ENCODE data around the gene ZNF462.

ZNF462 gene

DNA sequence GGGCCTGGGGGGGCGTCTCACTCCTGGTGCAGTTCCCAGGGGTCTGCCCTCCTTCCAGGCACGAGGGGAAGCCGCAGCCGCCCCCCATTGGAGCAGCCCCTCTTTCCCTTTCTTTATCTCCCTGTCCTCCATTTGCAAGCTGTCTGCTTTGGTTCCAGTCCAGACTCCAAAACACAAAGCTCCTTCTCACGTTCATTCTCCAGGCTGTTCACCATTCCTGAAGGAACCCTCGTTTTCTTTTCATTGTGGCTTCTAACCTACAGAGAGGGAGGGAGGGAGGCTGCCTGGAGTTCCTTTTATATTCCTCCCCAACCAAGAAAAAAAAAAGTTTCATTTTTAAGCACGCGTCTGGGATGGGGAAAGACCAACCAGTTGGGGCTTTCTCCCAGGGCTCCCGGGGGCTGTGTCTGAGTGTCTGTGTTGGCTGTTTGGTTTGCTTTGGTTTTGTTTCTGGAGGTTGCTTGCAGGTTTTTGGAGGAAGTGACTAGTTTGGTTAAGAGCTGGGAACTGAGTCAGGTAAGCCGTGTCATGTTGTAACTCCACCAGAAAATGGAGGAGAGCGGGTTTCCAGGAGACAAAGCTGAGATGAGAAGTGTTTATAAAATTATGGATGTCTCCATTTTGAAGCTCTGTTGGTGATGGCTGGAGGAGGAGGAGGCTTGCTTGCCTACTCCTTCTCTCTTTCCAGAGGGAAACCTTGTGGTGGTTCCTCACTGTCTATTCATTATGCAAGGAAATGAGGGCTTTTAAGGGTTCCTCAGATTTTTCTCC is 1.6 kb downstream of the ZNF462 start:
- Histone ChIP-seq H3K9me3 (ENCODE audit: control extremely low read depth in 1 of 5, control insufficient read depth in 4 of 5, insufficient read depth in 2 of 5, low read depth in 1 of 5, low read length in 4 of 5) (no peaks in the 10 kb centered on the region), H3K27ac (ENCODE audit: insufficient read depth in 1 of 2, low read depth in 1 of 2, low read length in 2 of 2, poor library complexity in 1 of 2, severe bottlenecking in 2 of 2) (no peak overlapping the region), H3K27me3 (replicated peaks in 2 of 5; ENCODE audit: control insufficient read depth in 4 of 5, insufficient read depth in 5 of 5, low read length in 4 of 5) (peaks cover 3 to 26% (median 23%) of the 10 kb centered on the region in 5 experiments), H3K4me1 (ENCODE audit: control extremely low read depth in 1 of 4, control insufficient read depth in 4 of 4, insufficient read depth in 4 of 4, low read length in 3 of 4) (peaks cover 0 to 51% (median 37%) of the 10 kb centered on the region in 4 experiments), H3K4me3 (ENCODE audit: control insufficient read depth in 1 of 7, extremely low read depth in 1 of 7, insufficient read depth in 4 of 7, low read depth in 2 of 7, low read length in 6 of 7) (peak overlapping the region; percentile 71 to 97 (median 85)), H3K36me3 (ENCODE audit: control insufficient read depth in 4 of 4, insufficient read depth in 4 of 4, low read length in 3 of 4) (no peaks in the 10 kb centered on the region)
- peak in 2 of 3 donors; percentile 28 to 52 for DNase-seq
- WGBS (ENCODE audit: insufficient coverage), result 31% methylated on average over 4 of the region's 11 CpGs
- ChIA-PET CTCF (interaction anchor here (0.9 to 1.5 kb wide), 2 partner anchors 967 to 983 kb away, joined by 5 read pairs; no protein-coding TSS in a partner anchor), POLR2A (interaction anchor here (0.6 kb wide), 1 partner anchor 216 kb away, joined by 3 read pairs; no protein-coding TSS in a partner anchor)

DNA sequence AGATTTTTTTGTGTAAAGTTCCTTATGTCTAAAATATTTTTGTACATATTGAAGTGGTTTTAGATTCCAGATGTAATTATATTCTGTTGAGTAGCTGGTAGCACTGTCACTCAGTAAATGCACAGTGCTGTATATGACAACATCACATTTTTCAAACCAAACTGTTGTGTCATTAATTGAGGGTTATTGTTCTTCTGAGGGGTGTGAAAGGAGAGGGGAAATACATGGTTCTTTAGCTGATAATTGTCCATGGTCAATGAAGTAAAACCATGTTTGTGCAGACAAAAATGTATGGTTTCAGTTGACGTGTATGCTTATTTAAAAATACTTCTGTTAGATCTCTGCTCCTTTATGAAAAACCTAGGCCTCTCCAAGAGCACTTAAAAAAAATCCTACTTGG is 3.3 kb downstream of the ZNF462 start:
- CTCF ChIA-PET, result no interaction called here
- DNase-seq, result no peak
- POLR2A ChIA-PET, result no interaction called here
- Histone ChIP-seq H3K9me3 (ENCODE audit: control extremely low read depth in 1 of 5, control insufficient read depth in 4 of 5, insufficient read depth in 2 of 5, low read depth in 1 of 5, low read length in 4 of 5) (no peaks in the 10 kb centered on the region), H3K4me3 (ENCODE audit: control insufficient read depth in 1 of 7, extremely low read depth in 1 of 7, insufficient read depth in 4 of 7, low read depth in 2 of 7, low read length in 6 of 7) (no peak overlapping the region), H3K4me1 (ENCODE audit: control extremely low read depth in 1 of 4, control insufficient read depth in 4 of 4, insufficient read depth in 4 of 4, low read length in 3 of 4) (peaks cover 0 to 34% (median 21%) of the 10 kb centered on the region in 4 experiments), H3K27me3 (replicated peaks in 2 of 5; ENCODE audit: control insufficient read depth in 4 of 5, insufficient read depth in 5 of 5, low read length in 4 of 5) (peaks cover 0 to 9% (median 7%) of the 10 kb centered on the region in 5 experiments), H3K27ac (ENCODE audit: insufficient read depth in 1 of 2, low read depth in 1 of 2, low read length in 2 of 2, poor library complexity in 1 of 2, severe bottlenecking in 2 of 2) (no peak overlapping the region), H3K36me3 (ENCODE audit: control insufficient read depth in 4 of 4, insufficient read depth in 4 of 4, low read length in 3 of 4) (no peaks in the 10 kb centered on the region)
- WGBS (ENCODE audit: insufficient coverage), result no CpG with 5 or more reads among the region's 1 CpG

DNA sequence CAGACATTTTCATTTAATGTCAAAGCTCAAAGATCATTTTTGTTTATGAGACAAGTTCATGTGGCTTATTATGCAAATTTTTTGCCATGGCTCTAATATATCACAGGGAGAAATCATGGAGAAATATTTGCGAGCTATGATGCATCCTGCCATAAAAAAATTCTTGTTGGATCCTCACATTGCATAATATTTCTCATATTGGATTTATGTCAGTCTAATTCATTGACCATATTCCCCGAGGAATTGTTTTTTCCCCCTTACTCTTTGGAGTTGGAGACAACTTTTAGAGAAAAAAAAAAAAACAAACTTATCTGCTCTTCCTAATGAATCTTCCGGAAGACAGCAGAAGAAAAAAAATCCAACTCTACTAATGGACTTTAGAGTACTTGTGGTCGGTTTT is 4.3 kb downstream of the ZNF462 start:
- no peaks in the 10 kb centered on the region for H3K9me3 ChIP-seq (ENCODE audit: control extremely low read depth in 1 of 5, control insufficient read depth in 4 of 5, insufficient read depth in 2 of 5, low read depth in 1 of 5, low read length in 4 of 5)
- H3K27me3 ChIP-seq (replicated peaks in 2 of 5; ENCODE audit: control insufficient read depth in 4 of 5, insufficient read depth in 5 of 5, low read length in 4 of 5), result peaks cover 0 to 4% (median 0%) of the 10 kb centered on the region in 5 experiments
- 100% methylated on average over 3 of the region's 4 CpGs for WGBS (ENCODE audit: insufficient coverage)
- H3K4me3 ChIP-seq (ENCODE audit: control insufficient read depth in 1 of 7, extremely low read depth in 1 of 7, insufficient read depth in 4 of 7, low read depth in 2 of 7, low read length in 6 of 7), result no peak overlapping the region
- POLR2A ChIA-PET, result no interaction called here
- no peak overlapping the region for H3K27ac ChIP-seq (ENCODE audit: insufficient read depth in 1 of 2, low read depth in 1 of 2, low read length in 2 of 2, poor library complexity in 1 of 2, severe bottlenecking in 2 of 2)
- no peak for DNase-seq
- H3K4me1 ChIP-seq (ENCODE audit: control extremely low read depth in 1 of 4, control insufficient read depth in 4 of 4, insufficient read depth in 4 of 4, low read length in 3 of 4), result peaks cover 0 to 23% (median 11%) of the 10 kb centered on the region in 4 experiments
- no peaks in the 10 kb centered on the region for H3K36me3 ChIP-seq (ENCODE audit: control insufficient read depth in 4 of 4, insufficient read depth in 4 of 4, low read length in 3 of 4)
- CTCF ChIA-PET, result no interaction called here

DNA sequence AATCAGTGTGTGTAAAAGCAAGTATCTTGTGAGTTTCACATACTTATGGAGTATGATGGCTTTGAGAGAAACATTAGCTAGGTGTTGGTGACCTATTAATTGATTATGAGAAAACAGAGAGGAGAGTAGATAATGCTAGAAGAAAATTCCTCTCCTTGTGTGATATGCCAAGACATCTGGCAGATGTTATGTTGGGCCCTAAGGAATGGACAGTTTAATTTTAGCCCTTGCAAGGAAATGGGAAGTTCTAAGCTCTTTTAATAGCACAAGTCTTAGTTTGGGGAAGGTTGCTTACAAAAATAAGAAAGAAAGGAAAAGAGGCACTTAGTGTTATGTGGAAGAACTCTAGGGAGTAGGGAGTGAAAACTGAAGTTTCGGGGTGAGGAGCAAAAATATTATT is 5.1 kb downstream of the ZNF462 start:
- no peak for DNase-seq
- H3K4me3 ChIP-seq (ENCODE audit: control insufficient read depth in 1 of 7, extremely low read depth in 1 of 7, insufficient read depth in 4 of 7, low read depth in 2 of 7, low read length in 6 of 7), result no peak overlapping the region
- no CpG with 5 or more reads among the region's 1 CpG for WGBS (ENCODE audit: insufficient coverage)
- POLR2A ChIA-PET, result no interaction called here
- peaks cover 0 to 15% (median 5%) of the 10 kb centered on the region in 4 experiments for H3K4me1 ChIP-seq (ENCODE audit: control extremely low read depth in 1 of 4, control insufficient read depth in 4 of 4, insufficient read depth in 4 of 4, low read length in 3 of 4)
- H3K9me3 ChIP-seq (ENCODE audit: control extremely low read depth in 1 of 5, control insufficient read depth in 4 of 5, insufficient read depth in 2 of 5, low read depth in 1 of 5, low read length in 4 of 5), result no peaks in the 10 kb centered on the region
- no peak overlapping the region for H3K27ac ChIP-seq (ENCODE audit: insufficient read depth in 1 of 2, low read depth in 1 of 2, low read length in 2 of 2, poor library complexity in 1 of 2, severe bottlenecking in 2 of 2)
- peaks cover 0 to 4% (median 0%) of the 10 kb centered on the region in 5 experiments for H3K27me3 ChIP-seq (replicated peaks in 2 of 5; ENCODE audit: control insufficient read depth in 4 of 5, insufficient read depth in 5 of 5, low read length in 4 of 5)
- no peaks in the 10 kb centered on the region for H3K36me3 ChIP-seq (ENCODE audit: control insufficient read depth in 4 of 4, insufficient read depth in 4 of 4, low read length in 3 of 4)
- CTCF ChIA-PET, result no interaction called here

DNA sequence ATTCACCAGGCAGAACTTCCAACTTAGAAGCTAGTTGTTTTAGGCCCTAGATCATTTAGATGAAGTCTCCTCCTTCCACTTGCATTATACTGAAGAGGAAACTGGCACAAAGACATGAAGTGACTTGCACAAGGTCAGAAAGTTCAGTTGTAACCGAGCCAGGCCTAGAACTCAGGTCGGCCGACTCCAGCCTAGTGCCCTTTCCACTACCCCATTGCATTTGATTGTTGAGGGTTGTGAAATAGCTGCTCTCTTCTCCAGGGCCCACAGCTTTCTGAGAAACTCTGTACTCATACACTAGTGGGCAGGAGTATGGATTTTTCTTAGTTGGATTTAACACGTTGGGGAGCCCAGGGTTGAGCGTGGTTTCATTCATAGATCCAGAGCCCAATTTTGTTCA is 5.6 kb downstream of the ZNF462 start:
- Histone ChIP-seq H3K4me1 (ENCODE audit: control extremely low read depth in 1 of 4, control insufficient read depth in 4 of 4, insufficient read depth in 4 of 4, low read length in 3 of 4) (peaks cover 0 to 11% (median 5%) of the 10 kb centered on the region in 4 experiments), H3K9me3 (ENCODE audit: control extremely low read depth in 1 of 5, control insufficient read depth in 4 of 5, insufficient read depth in 2 of 5, low read depth in 1 of 5, low read length in 4 of 5) (no peaks in the 10 kb centered on the region), H3K4me3 (ENCODE audit: control insufficient read depth in 1 of 7, extremely low read depth in 1 of 7, insufficient read depth in 4 of 7, low read depth in 2 of 7, low read length in 6 of 7) (no peak overlapping the region), H3K36me3 (ENCODE audit: control insufficient read depth in 4 of 4, insufficient read depth in 4 of 4, low read length in 3 of 4) (no peaks in the 10 kb centered on the region), H3K27ac (ENCODE audit: insufficient read depth in 1 of 2, low read depth in 1 of 2, low read length in 2 of 2, poor library complexity in 1 of 2, severe bottlenecking in 2 of 2) (no peak overlapping the region), H3K27me3 (replicated peaks in 2 of 5; ENCODE audit: control insufficient read depth in 4 of 5, insufficient read depth in 5 of 5, low read length in 4 of 5) (peaks cover 0 to 4% (median 0%) of the 10 kb centered on the region in 5 experiments)
- no peak for DNase-seq
- POLR2A ChIA-PET, result no interaction called here
- CTCF ChIA-PET, result no interaction called here
- WGBS (ENCODE audit: insufficient coverage), result 96% methylated on average over 3 of the region's 5 CpGs

DNA sequence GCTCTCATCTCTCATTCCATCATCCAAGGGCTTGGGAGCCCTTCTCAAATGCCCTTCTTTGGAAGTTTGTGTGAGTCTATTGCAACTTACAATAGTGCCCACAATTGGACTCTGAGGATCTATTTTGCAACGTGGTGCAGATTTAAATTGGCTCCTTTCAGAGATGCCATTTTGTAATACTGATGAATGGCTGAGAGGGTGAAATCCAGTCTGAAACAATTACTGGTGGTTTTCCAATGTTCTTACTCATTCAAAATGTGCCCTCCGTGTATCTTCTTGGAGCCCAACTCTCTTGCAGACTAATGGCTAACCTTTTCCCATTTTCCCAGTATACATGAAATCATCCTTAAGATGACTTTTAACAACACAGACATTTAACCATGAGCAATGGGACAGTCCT is 6.1 kb downstream of the ZNF462 start:
- H3K4me1 ChIP-seq (ENCODE audit: control extremely low read depth in 1 of 4, control insufficient read depth in 4 of 4, insufficient read depth in 4 of 4, low read length in 3 of 4), result peaks cover 0 to 8% (median 4%) of the 10 kb centered on the region in 4 experiments
- H3K27ac ChIP-seq (ENCODE audit: insufficient read depth in 1 of 2, low read depth in 1 of 2, low read length in 2 of 2, poor library complexity in 1 of 2, severe bottlenecking in 2 of 2), result no peak overlapping the region
- POLR2A ChIA-PET, result no interaction called here
- peaks cover 0 to 4% (median 0%) of the 10 kb centered on the region in 5 experiments for H3K27me3 ChIP-seq (replicated peaks in 2 of 5; ENCODE audit: control insufficient read depth in 4 of 5, insufficient read depth in 5 of 5, low read length in 4 of 5)
- CTCF ChIA-PET, result no interaction called here
- H3K9me3 ChIP-seq (ENCODE audit: control extremely low read depth in 1 of 5, control insufficient read depth in 4 of 5, insufficient read depth in 2 of 5, low read depth in 1 of 5, low read length in 4 of 5), result no peaks in the 10 kb centered on the region
- no peaks in the 10 kb centered on the region for H3K36me3 ChIP-seq (ENCODE audit: control insufficient read depth in 4 of 4, insufficient read depth in 4 of 4, low read length in 3 of 4)
- H3K4me3 ChIP-seq (ENCODE audit: control insufficient read depth in 1 of 7, extremely low read depth in 1 of 7, insufficient read depth in 4 of 7, low read depth in 2 of 7, low read length in 6 of 7), result no peak overlapping the region
- DNase-seq, result no peak
- WGBS (ENCODE audit: insufficient coverage), result 80% methylated on average over 1 of the region's 2 CpGs

DNA sequence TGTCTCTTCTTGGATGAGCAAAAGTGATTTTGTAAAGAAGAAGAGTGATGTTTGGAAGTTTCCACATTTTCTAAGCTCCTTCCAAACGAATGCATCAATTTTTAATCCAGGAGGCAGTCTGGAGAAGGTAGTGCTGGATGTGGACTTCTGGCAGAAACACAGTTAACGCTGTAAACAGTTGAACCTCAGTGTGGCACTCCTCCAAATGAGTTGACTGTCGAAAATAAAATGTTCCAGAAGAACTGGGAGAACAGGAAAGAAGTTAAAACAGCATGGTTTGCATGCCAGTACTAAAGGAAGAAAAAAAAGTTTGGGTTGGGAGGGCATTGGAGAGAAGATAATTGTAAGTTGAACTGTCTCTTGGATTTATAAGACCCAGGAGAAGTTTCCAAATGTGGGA is 6.5 kb downstream of the ZNF462 start:
- no peak for DNase-seq
- H3K27ac ChIP-seq (ENCODE audit: insufficient read depth in 1 of 2, low read depth in 1 of 2, low read length in 2 of 2, poor library complexity in 1 of 2, severe bottlenecking in 2 of 2), result no peak overlapping the region
- 65% methylated on average over 3 of the region's 3 CpGs for WGBS (ENCODE audit: insufficient coverage)
- H3K36me3 ChIP-seq (ENCODE audit: control insufficient read depth in 4 of 4, insufficient read depth in 4 of 4, low read length in 3 of 4), result no peaks in the 10 kb centered on the region
- ChIA-PET CTCF (no interaction called here), POLR2A (no interaction called here)
- no peaks in the 10 kb centered on the region for H3K9me3 ChIP-seq (ENCODE audit: control extremely low read depth in 1 of 5, control insufficient read depth in 4 of 5, insufficient read depth in 2 of 5, low read depth in 1 of 5, low read length in 4 of 5)
- H3K27me3 ChIP-seq (replicated peaks in 2 of 5; ENCODE audit: control insufficient read depth in 4 of 5, insufficient read depth in 5 of 5, low read length in 4 of 5), result peaks cover 0 to 4% (median 0%) of the 10 kb centered on the region in 5 experiments
- peaks cover 0 to 5% (median 1%) of the 10 kb centered on the region in 4 experiments for H3K4me1 ChIP-seq (ENCODE audit: control extremely low read depth in 1 of 4, control insufficient read depth in 4 of 4, insufficient read depth in 4 of 4, low read length in 3 of 4)
- no peak overlapping the region for H3K4me3 ChIP-seq (ENCODE audit: control insufficient read depth in 1 of 7, extremely low read depth in 1 of 7, insufficient read depth in 4 of 7, low read depth in 2 of 7, low read length in 6 of 7)

Data from common myeloid progenitor, CD34-positive (primary cell).